NCI-H2107 (cell line): ENCODE measurements around the gene RNF141.

Experiments
- DNase-seq: peaks from one replicate; lab custom pipeline; 2025; lab: John Stamatoyannopoulos, UW

RNF141 gene

DNA sequence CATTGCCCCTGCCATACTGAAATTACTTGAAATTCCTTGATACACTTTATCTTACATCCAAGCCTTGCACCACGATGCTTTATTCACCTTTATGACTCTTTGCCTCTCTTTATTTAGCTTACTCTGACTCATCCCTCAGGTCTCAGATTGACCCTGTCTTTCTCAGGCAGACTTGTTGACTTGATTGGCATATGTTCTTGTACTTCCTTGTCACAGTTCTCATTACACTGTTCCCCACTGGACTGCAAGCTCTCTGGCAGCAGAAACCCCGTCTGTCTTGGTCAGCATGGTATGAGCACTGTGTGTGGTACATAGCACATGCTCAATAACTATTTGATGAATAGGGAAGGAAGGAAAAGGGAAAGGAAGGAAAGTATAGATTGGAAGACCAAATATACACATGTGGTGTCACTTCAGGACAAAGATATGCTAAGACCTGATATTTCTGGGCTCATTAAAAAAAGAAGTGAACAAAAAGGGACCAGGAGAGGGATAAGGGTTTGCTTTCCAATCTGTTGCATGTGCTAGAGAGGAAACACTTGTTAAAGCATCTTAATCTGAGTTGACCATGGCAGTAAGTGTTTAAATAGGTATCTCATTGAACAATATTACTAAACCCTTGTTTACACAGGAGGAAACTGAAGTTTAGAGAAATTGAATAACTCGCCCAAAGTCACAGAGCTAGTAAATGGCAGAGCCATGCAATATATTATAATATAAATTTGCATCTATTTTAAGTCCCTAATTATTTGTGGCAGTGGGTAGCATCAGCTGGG, 20.2 kb upstream of the RNF141 start:
- no peak for DNase-seq

DNA sequence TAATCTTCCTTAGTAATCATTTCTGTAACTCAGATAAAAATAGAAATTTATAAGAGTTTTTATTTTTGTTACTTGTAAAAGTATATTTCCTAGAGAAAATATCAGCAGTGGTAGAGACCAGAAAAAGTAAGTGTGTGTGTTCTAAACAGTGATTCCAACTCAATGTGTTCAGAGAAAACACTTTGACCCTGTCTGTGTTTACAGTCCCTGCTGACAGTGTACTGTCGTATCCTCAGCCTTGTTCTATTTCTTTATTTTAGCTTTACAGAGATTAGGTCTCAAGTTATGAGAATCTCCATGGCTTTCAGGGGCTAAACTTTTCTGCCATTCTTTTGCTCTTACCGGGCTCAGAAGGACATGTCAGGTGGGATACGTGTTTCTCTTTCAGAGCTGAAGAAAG, 17.3 kb upstream of the RNF141 start:
- DNase-seq: no peak

DNA sequence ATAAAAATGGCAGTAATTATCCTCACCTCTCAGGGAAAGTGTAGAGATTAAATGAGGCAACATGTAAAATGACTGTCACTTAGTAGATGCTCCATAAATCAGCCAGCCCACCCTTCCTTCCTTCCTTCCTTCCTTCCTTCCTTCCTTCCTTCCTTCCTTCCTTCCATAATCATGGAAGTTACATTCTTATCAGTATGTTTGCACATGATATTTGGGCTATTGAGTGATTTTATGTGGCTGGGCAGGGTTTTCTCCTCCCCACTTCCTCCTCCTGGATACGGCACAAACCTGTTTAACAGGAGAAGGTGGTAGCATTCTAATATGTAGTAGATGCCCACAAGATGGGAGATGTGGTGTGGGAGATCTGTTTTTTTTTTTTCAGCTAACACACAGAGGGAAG, 15.6 kb upstream of the RNF141 start:
- DNase-seq: no peak

DNA sequence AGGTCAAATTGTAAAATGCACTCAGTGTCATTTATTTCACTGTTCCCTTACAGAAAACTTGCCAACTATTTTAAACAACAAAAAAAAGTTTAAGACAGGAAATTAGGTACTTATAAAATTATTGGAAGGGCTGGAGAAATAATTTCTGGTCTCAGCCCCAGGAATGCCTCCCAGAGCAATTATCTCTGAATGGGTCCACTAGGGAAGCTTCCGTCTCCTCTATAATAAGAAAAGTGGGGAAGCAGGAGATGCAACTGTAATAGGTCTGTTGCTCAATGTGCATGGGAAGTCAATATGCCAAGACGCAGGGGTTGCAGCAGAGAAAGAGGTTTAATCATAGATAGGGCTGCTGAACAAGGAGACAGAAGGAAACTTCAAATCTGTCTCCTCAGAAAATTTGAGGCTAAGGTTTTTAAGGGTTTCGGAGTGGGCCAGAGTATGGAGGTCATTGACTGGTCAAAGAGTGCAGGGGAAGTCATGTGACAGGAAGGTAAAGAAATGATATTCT, 10.9 kb upstream of the RNF141 start:
- DNase-seq: no peak

DNA sequence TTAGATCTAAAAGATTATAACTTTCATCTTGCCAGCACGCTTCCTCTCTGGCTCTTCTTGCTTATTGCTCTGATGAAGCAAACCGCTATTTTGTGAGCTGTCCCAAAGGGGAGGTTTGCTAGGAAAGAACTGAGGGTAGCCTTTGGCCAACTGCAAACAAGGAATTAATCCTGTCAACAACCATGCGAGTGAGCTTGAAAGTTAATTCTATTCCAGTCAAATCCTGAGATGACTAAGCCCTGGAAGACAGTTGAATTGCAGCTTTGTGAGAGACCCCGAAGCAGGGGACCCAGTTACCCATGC, 10.3 kb upstream of the RNF141 start:
- DNase-seq: no peak

DNA sequence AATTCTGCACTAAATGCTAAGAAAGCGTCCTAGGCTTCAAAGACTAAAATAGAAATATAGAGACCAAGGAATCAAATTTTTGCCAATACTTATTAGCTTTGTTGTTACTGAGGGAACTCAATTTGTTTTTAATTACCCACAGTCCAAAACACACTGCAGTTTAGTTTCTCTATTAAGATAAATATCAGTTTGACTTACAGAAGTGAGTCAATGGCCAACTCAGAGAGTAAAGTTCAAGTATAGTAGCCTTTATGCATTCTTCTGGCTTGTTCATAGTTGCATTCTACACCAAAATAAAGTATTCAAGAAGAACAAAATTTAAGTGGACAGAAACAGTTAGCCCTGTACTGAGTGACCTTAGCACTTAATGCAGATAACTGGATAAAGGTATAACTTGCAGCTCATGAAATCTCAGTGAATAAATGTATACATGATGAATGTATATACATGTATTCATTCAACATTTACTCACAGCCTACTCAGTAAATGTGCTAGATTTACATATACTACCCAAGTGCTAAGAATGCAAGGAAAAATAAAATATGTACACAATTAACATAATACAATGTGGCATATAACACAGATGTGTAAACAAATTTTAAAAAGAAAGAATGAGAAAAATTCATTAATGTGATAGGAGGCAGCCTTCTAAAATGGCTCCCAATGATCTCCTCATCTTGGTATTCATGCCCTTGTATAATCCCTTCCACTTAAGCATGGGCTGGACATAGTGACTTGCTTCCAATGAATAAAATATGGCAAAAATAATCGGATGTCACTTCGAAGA, 9.7 kb upstream of the RNF141 start:
- no peak for DNase-seq

DNA sequence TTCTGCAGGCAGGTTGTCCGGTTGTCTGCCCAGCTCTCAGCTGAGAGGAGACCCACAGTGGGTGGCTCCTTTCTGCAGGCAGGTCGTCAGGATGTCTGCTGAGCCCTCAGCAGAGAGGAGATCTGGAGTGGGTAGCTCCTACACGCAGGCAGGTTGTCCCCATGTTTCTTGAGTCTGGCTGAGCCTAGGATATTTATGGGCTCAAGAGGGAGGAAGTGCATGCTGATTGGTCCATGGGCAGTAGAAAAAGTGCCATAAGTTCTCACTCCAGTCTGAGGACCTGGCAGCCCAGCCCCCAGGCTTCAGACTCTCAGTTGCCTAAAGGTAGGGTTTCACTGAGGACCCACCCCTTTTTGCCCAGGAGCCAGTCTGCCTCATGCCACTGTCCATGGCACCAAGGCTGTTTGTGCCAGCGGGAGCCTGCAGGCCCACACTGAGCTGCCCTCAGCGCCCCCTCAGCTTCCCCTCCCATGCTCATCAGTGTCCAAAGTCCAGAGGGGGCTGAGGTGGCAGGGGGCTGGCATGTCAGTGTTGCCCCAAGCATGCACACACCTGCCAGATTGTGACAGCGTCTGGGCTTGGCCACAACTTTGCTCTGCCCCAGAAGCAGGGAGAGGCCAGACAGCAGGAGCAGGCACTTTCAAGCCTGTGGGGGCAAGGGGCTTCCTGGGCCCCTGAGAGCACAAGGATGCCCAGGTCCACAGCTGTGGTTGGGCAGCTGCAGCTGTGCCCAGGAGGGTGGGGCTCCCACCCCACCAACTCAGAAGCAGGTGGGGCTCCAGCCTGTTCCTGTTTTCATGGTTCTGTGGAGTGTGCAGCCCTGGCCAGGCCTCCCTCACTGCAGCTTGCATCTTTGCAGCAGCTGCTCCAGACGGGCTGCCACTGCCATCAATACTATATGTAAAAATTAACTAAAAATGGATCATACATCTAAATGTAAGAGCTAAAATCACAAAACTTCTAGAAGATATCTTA, 3.8 kb upstream of the RNF141 start:
- no peak for DNase-seq

DNA sequence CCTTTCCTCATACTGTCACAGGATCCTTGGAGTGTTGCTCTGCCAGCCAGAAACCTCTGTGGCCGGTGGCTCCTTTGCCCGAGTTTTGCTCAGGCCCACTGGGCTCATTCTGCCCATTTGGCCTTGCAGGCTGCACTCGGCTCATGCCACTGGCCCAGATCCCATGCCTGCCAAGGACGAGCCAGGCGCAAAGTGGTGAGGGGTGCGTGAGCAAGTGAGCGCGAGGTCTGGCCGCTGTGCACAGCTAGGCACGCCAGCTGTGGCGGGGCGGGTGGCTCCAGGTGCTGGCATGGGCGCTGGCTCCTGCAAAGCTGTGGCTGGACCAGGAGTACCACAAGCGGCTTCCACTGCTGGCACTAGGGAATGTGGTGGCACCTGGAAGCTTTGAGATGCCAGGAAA, 2.8 kb upstream of the RNF141 start:
- no peak for DNase-seq

DNA sequence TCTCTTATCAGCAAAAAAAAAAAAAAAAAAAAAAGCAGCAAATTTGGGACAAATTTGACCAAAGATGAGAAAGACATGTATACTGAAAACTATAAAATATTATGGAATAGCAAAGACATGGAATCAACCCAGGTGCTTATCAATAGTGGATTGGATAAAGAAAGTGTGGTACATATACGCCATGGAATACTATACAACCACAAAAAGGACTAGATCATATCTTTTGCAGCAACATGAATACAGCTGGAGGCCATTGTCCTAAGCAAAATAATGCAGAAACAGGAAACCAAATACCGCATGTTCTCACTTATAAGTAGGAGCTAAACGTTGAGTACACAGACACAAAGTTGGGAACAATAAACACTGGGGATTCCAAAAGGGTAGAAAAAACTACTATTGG, 1.8 kb upstream of the RNF141 start:
- DNase-seq: no peak

DNA sequence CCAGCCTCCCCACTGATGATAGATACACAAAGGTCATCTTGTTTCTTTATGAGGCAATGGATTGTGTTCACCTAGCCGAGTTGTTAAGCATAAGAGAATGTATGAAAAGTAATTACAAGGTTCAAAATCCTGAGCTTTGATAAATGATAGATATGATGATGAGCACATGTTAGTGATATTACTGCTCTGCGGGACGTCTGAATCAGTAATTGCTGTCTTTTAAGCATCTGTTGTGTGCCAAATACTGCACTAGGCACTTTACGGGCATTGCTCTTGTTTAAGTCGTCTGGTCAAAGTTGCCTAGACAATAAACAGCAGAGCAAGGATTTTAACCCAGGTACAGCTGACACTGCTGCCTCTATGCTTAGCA, 559 bp upstream of the RNF141 start:
- no peak for DNase-seq

DNA sequence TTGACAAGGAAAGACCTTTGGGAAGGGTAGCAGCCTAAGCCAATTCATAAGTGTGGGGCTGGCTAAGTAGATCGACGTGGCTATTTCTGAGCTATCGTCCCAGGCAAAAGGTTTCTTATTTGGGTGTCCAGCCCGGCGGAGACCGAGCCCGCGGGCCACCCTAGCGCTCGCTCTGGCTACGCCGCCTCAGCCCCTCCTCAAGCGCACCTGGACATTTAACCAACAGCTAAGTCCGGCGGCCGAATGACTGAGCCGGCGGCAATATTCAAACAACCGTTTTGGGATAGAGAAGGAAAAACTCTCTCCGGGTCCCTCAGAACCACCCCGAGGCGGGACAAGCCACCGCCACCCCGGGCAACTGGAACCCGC, 457 bp downstream of the RNF141 start:
- DNase-seq: no peak

DNA sequence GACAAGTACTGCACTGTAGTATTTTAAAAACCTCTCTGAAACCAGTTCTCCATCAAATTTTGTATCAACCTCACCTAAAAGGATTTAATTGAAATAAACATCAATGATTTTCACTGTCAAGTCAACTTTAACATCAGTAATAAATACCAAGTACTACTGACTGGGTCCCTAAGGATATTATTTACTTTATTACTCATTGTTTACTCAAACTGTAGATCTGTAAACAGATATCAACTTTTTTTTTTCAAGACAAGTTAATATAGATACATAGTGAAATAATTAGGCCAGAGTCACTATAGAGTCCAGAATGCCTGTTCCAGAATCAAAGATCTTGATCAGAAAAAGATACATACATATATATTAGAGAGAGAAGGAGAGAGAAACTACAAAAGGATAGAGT, 1.6 kb downstream of the RNF141 start:
- no peak for DNase-seq

DNA sequence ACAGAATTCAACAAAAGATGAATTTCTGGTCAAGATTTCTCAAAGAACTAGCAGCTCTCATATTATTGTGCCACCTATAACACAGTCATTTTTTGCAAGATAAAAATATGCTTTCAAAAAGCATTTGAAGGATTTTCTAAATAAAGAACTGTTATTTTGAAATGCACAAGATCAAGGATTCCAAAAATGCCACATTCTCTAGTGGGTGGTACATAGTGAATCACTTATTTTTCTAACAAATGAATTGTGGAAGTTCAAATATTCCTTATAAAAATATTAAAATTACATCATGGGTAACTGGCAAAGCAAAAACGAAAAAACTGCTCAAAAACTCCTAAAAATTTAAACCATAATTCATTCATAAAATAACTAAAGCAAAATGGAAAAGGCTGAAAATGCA, 2.1 kb downstream of the RNF141 start:
- DNase-seq: no peak

DNA sequence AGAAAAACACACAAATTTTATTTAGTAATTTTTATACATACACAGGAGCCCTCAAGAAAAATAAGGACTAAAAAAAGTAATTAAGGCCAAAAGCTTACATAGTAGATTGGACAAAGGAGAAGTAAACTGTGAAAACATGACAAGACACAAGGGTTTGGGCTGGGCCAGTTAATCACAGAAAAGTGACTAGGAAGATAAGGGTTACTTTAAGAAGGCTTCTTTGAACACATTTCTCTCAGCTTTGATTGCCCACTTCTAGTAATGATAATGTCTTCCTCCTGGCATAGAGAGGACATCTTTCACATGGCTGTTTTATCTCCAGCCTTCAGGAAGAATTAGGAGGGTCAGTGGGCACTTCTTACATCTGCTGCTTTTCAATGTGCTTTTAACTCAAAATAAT, 3.4 kb downstream of the RNF141 start:
- DNase-seq: no peak

DNA sequence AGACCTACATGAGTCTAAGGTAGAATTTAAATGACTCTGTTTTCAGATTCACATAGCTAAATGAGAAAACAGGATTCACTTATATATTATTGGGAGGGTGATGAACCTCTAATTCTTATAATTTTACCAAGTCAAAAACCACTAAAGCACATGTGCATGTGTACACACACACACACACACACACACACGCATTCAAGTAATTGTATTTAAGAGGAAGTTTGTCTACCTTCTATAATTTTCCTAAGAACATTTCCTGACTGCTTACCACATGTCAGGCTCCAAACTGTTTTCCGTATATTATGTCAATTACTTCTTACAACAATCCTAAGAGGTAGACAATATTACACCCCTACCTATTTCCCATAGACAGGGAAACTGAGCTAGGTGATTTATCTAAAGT, 6.7 kb downstream of the RNF141 start:
- no peak for DNase-seq

DNA sequence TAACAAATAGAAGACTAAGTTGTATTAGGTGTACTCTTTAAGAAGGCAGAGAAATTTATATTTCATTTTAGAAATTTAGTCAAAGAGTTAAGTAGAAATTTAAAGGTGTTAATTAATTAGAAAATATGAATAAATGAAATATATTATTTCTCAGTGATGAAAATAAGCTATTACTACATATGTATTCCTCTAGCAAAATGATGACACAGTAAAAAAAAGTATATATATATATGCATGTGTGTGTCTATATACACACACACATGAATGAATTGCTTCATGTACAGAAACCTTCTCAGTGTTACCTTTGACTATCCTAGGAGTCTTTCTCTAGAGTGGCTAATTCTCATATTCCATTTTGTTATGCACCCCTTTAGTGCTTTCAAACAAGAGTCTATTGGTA, 7.7 kb downstream of the RNF141 start:
- DNase-seq: no peak

DNA sequence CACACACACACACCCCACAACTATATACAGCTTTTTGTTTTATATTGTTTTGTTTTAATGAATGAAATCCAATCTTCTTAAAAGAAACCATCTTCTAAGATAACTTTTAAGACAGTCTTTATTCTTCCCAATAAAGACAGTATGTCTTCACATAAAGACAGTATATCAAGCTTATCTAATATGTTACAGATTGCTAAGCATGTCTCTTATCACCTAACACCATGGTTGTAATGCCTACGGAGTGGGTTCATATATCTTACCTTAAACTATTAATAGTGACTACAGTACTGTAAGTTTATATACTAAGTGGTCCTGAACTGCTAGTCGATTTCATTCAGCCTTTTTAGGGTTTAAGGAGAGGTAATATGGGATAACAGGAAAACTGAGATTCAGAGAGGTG, 8.5 kb downstream of the RNF141 start:
- no peak for DNase-seq

DNA sequence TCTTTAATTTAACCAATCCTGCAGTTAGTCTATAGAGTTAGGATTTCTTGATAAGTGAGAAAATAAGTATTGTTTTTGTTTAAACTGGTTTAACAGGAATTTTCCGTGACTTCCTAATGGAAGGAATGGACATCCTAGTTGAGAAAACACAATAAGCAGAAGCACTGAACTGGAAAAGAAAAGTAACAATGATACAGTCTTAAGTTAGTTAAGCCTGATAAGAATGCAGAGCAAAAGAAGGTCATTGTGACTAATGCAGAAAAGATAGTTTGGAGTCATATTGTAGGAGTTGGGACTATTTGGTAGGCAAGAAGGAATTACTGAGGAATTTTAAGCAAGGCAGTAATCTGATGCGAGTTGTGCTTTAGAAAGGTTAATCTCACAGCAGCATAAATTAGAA, 11.7 kb downstream of the RNF141 start:
- no peak for DNase-seq

DNA sequence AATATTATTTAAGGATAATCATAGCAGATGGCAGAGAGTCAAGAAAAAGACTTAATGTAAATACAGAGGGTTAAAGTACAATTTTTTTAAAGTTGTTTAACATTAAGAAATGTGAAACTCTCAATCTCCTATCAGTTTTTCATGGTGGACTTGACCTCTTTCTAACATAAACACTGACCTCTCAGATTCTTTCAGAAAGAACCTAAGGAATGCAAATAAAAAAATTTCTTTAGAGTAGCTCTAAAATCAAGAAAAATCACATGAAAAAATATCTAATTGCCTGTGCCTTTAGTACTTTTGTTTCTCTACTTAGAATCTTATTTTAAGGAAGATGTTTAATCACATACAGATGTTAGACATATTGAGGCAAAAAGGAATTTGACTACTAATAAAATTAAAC, 12.9 kb downstream of the RNF141 start:
- no peak for DNase-seq

DNA sequence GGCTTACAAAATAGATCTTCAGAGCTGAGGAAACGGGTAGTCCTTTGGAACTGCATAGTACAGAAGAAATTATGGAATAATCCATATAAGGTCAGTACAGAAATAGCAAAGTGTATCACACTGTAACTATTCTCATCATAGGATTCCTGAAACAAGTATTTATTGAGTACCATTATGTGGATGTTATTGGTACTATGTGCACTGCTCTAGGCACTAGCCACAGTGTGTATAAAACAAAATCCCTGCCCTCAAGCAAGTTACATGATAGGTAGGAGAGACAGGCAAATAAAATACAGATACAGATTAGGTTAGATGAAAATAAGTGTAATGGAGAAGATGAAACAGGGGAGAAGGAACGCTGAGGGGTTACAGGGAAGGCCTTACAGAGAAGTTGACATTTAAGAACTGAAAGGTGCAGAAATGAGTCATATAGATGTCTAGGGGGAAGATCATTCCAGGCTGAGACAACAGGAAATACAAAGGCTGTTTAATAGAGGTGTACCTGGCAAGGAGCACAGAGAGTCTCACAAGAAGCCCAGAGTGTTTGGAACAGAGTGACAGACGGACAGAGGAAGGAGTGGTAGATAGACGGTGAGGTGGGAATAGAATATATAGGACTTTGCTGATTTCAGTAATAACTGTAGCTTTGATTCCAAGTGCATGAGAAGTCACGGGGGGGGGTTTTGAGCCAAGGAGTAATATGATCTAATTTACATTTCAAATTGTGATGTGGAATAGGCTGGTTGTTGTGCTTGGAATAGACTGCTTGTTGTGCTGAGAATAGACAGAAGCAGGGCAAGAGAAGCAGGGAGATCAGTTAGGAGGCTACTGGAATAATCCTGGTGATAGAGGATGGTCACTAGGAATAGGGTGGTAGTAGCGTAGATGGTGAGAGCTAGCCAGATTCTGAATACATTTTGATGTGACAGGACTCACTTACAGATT, 13.7 kb downstream of the RNF141 start:
- no peak for DNase-seq

DNA sequence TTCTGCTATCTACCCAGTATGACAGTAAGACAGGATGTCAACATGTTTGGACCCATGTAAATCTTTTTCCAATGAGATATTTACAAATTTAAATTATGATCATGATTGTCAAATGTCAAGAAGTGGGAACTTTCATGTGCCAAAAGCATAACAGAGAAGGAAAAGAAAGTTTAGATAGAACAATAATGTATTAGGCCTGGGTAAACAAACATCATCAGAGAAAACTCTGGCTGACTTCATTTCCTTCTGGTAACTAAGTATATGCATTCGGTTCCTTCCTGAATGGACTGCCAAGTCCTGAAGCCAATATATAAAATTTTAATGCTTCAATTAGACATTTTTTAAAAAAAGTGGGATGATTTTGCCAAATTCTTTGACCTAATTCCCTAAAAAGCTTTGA, 16.5 kb downstream of the RNF141 start:
- no peak for DNase-seq

DNA sequence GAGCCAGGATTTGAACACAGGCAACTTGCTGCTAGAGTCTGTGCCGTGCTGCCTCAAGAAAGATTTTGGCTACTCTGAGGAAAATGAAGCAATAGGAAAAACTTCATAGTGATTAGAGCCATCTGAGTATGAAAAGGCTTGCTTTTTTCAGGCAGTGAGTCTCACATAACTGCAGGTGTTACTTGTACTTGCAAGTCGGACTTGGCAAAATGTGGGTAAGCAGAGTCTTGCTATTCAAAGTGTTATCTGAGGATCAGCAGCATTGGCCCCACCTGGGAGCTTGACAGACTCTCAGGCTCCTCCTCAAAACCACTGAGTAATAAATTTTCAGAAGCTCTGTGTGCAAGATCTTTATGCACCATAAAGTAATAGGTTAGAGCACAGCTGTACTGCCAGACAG, 18.1 kb downstream of the RNF141 start:
- no peak for DNase-seq
